Loucy (cell line): ENCODE measurements around the gene CYP2D6.

Experiments
- CTCF ChIP-seq: fragments of 200-600 bp; sonication (generic); conservative IDR thresholded peaks from 2 replicates; pipeline ENCODE4 v1.5.1; 2014; ENCODE audit warnings: mild to moderate bottlenecking, antibody characterized with exemption, low read length
- EZH2phosphoT487 ChIP-seq: fragments of 200-600 bp; IDR thresholded peaks from 2 replicates; pipeline ENCODE4 v1.6.1; 2018; ENCODE audit warnings: antibody characterized with exemption, mild to moderate bottlenecking, moderate library complexity, borderline replicate concordance

GRCh38 chr22:42116848-42117424 lies 13.7 kb downstream of the CYP2D6 start:
- peak; percentile 64 for TF ChIP-seq CTCF
- TF ChIP-seq EZH2phosphoT487, result no peak
